Endothelial cell (in vitro differentiated cells): Measurements from ENCODE around the gene SPAG7. TPM values are rescaled to one million over a fixed set of nuclear protein-coding genes. Genes with fewer than 3 reads are reported as not detected.

Source experiments
- DNase-seq: peaks from one replicate; pipeline ENCODE4 v3.0.0; 2021; ENCODE audit warnings: low spot score
- H3K27ac Mint-ChIP-seq: one replicate; pipeline ENCODE4 v1.8.0; 2021; ENCODE audit warnings: mixed read lengths, inconsistent platforms; ENCODE audit not compliant: unreplicated experiment
- H3K27me3 Mint-ChIP-seq: one replicate; pipeline ENCODE4 v1.8.0; 2021; ENCODE audit warnings: mild to moderate bottlenecking, moderate library complexity, mixed read lengths, inconsistent platforms; ENCODE audit not compliant: unreplicated experiment
- H3K36me3 Mint-ChIP-seq: one replicate; pipeline ENCODE4 v1.8.0; 2021; ENCODE audit warnings: mild to moderate bottlenecking, low read depth, mixed read lengths, inconsistent platforms; ENCODE audit not compliant: unreplicated experiment
- H3K4me1 Mint-ChIP-seq: one replicate; pipeline ENCODE4 v1.8.0; 2021; ENCODE audit warnings: mild to moderate bottlenecking, mixed read lengths, inconsistent platforms; ENCODE audit not compliant: unreplicated experiment
- H3K4me3 Mint-ChIP-seq: one replicate; pipeline ENCODE4 v1.8.0; 2021; ENCODE audit warnings: mild to moderate bottlenecking, mixed read lengths, inconsistent platforms; ENCODE audit not compliant: unreplicated experiment
- H3K9me3 Mint-ChIP-seq: one replicate; pipeline ENCODE4 v1.8.0; 2021; ENCODE audit warnings: mixed read lengths, inconsistent platforms; ENCODE audit not compliant: unreplicated experiment
- total RNA-seq: library from RNA; stranded (reverse); fragmentation: NEBNext Ultra II Directional; extraction: Animal tissue kit (Norgen Biotek cat#: 25700); gene quantifications from one replicate; pipeline ENCODE4 v1.2.1, GENCODE V29; 2021; ENCODE audit not compliant: unreplicated experiment
- TF ChIP-seq, protein P1 (sequence below): fragments of 200-600 bp; sonication (generic); IDR thresholded peaks from one replicate; pipeline ENCODE4 v1.5.0; 2021; ENCODE audit warnings: antibody characterized with exemption; ENCODE audit not compliant: unreplicated experiment

The SPAG7 gene
- total RNA-seq, 1 donor from 2014 or later = 67.3 TPM

DNA sequence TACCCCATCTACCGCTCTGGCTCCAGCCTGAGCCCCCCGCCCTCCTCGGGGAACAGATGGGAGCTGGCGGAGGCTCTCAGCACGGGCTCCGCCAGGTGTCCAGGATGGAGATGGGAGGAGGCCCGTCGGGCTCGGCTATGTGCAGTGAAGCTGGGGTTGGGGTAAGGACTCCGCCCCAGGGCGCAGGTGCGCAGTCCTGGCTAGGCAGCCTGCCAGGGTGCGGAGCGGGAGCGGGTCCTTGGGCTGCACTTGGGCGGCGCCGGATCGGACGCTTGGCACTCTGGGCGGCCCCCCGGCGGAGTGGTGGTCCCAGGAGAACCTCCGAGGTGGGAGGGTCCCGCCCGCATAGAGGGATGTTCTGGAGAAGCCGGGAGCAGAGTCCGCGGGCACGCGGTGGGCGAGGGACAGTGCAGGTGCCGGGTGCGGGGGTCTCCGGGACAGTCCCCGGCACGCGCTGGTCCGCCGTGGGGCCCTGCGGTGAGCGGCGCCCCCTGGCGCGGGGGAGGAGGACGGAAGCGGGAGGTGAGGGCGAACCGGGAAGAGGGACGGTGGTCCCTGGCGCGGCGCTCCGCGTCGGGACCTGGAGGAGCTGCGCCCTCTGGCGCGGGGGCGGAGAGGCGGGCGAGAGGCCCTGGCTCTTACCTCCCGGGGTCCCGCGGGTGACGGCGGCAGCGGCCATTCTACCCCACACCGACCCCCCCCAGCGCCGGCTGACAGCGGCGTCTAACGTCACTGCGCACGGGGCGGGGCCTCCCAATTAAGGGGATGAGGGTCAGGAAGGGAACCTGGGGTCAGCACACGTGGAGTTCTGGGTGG, 19.5 kb upstream of the SPAG7 start, which contains the start of gene CAMTA2:
TSS of gene CAMTA2 (minus strand) at position 725 of the 816 bp plus-strand sequence. CDS start 1,453 bp downstream, outside the sequence.
- Mint-ChIP-seq H3K27me3 (peaks cover 20% of the 10 kb centered on the region), H3K4me1 (peaks cover 27% of the 10 kb centered on the region), H3K36me3 (peaks cover 24% of the 10 kb centered on the region), H3K9me3 (no peaks in the 10 kb centered on the region), H3K4me3 (peak within 1 kb of the TSS; percentile 88), H3K27ac (no peak within 1 kb of the TSS)
- DNase-seq = peak; percentile 79
- TF ChIP-seq, protein P1, sequence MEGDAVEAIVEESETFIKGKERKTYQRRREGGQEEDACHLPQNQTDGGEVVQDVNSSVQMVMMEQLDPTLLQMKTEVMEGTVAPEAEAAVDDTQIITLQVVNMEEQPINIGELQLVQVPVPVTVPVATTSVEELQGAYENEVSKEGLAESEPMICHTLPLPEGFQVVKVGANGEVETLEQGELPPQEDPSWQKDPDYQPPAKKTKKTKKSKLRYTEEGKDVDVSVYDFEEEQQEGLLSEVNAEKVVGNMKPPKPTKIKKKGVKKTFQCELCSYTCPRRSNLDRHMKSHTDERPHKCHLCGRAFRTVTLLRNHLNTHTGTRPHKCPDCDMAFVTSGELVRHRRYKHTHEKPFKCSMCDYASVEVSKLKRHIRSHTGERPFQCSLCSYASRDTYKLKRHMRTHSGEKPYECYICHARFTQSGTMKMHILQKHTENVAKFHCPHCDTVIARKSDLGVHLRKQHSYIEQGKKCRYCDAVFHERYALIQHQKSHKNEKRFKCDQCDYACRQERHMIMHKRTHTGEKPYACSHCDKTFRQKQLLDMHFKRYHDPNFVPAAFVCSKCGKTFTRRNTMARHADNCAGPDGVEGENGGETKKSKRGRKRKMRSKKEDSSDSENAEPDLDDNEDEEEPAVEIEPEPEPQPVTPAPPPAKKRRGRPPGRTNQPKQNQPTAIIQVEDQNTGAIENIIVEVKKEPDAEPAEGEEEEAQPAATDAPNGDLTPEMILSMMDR = peak; percentile 82

DNA sequence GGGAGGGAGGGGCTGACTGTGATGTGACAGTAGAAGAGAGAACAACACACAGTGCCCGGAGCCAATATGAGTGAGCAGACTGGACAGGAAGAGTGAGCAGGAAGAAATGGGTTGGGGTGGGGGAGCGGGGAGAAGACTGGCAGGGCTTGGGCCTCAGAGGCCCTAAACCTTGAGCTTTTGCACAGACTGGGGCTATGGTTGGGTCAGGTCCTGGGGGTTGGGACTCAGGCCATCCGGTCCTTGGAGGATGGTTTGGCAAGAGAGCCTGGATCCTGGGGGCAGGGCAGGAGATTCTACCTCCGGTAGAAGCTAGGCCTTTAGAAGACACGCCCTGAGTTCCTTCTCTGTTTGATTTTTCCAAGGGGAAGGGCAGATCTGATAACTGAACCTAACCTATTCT, 18.8 kb upstream of the SPAG7 start:
- Mint-ChIP-seq H3K36me3 (peaks cover 25% of the 10 kb centered on the region), H3K4me1 (peaks cover 29% of the 10 kb centered on the region), H3K27me3 (peaks cover 20% of the 10 kb centered on the region), H3K9me3 (no peaks in the 10 kb centered on the region), H3K27ac (peak overlapping the region; percentile 48), H3K4me3 (peak overlapping the region; percentile 88)
- no peak for DNase-seq
- TF ChIP-seq, protein P1 = no peak

DNA sequence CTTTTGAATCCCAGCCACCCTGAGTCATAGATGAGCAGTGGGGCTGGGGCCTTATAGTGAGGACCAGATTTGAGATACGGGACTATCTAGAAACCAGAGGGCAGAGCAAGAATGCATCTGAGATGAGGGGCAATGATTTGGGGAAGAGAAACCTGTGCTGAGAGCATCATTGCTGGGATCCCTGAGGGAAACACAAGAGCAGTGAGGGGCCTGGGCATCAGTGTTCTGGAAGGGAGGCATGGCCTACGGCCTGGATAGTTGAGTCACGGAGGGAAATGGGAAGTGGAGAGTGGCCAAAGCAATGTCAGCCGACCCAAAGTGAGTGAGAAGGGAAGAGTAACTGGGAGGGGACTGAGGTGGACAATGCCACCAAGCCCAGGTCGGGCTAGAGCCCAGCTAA, 14.7 kb upstream of the SPAG7 start:
- no peak for DNase-seq
- H3K27me3 Mint-ChIP-seq = peaks cover 9% of the 10 kb centered on the region
- H3K9me3 Mint-ChIP-seq = no peaks in the 10 kb centered on the region
- no peak overlapping the region for H3K27ac Mint-ChIP-seq
- TF ChIP-seq, protein P1 = no peak
- no peak overlapping the region for H3K4me3 Mint-ChIP-seq
- peaks cover 31% of the 10 kb centered on the region for H3K36me3 Mint-ChIP-seq
- peaks cover 21% of the 10 kb centered on the region for H3K4me1 Mint-ChIP-seq

DNA sequence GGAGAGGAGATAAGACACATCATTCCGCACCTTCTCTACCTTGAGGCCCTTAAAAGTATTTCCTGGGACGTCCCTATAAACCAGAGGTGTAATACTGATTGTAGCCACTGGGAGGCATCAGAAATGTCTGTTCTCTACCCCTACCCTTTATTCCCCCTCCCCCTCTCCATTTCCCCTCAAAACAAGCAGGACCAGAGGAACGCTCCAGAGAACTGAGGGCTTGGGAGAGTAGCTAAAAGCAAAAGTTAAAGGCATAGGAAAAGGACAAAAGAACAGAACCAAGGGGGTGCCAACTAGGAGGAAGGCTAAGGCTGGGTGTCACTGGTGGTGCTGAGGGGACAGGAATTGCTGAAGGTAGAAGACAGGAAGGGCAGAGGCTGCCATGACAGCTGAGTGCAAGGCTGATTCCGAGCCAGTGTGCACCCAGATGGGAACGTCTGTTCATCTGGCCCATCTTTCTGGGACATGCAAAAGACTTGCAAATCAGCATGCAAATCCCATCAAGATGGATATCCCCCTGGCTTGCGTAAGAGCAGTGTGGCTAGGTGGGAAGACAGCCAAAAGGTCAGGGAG, 13.1 kb upstream of the SPAG7 start:
- peaks cover 38% of the 10 kb centered on the region for H3K36me3 Mint-ChIP-seq
- H3K4me3 Mint-ChIP-seq = peak overlapping the region; percentile 74
- TF ChIP-seq, protein P1 = peak; percentile 80
- DNase-seq = peak; percentile 69
- peaks cover 11% of the 10 kb centered on the region for H3K27me3 Mint-ChIP-seq
- H3K27ac Mint-ChIP-seq = peak overlapping the region; percentile 82
- H3K4me1 Mint-ChIP-seq = peaks cover 11% of the 10 kb centered on the region
- H3K9me3 Mint-ChIP-seq = no peaks in the 10 kb centered on the region

DNA sequence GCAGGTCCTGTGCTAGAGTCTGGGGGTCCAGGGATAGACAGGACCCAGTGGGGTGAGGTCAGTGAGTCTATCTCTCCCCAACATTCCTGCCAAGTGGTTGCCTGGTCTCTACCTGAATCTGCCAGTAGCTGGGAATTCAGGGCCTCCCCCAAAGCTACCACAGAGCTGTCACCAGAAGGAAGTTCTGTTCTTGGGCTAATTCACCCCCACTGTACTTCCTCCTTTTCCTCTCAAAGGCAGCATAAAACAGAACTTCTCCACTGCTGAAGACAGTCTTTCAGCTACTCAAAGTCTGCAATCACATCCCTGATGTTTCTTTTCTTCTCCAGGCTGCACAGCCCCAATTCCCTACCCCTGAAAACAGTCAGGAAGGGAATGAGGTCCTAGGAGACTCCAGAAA, 11.1 kb upstream of the SPAG7 start:
- Mint-ChIP-seq H3K9me3 (no peaks in the 10 kb centered on the region), H3K27me3 (peaks cover 12% of the 10 kb centered on the region), H3K27ac (no peak overlapping the region), H3K36me3 (peaks cover 52% of the 10 kb centered on the region), H3K4me3 (no peak overlapping the region), H3K4me1 (peaks cover 11% of the 10 kb centered on the region)
- TF ChIP-seq, protein P1 = no peak
- DNase-seq = no peak
